ENCODE results near the gene ABRACL.
"Not testable (repeated sequence)": the region's sequence is repeated elsewhere in the genome, so short reads cannot be mapped to it uniquely, and the experiment has no call there.

The ABRACL gene

GRCh38 chr6:139011980-139012379, 16.6 kb upstream of the ABRACL start:
- DNase-seq (ENCODE audit: low read depth) = no peak

DNA sequence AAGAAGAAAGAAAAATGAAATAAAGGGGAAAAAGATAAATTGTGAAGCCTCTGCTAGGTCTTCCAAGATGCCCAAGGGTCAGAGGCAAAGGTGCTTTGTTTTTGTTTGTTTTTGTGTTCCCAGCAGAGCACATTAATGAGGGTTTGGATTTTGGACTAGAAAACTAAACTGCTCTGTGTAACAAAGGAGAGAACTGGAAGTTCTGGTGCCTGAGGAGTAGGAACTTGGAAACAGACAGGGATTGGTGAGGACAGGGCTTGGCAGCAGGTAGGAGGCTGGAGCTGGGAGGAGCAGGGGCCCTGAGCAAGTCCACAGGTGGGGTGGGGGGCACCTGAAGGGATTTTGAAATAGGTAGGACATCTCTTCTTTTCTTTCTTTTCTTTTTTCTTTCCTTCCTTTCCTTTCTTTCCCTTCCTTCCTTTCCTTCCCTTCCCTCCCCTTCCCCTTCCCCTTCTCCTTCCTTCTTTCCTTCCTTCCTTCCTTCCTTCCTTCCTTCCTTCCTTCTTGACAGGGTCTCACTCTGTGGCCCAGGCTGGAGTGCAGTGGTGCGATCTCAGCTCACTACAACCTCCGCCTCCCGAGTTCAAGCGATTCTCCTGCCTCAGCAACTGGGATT, 15.3 kb upstream of the ABRACL start:
- DNase-seq (ENCODE audit: low read depth) = no peak

DNA sequence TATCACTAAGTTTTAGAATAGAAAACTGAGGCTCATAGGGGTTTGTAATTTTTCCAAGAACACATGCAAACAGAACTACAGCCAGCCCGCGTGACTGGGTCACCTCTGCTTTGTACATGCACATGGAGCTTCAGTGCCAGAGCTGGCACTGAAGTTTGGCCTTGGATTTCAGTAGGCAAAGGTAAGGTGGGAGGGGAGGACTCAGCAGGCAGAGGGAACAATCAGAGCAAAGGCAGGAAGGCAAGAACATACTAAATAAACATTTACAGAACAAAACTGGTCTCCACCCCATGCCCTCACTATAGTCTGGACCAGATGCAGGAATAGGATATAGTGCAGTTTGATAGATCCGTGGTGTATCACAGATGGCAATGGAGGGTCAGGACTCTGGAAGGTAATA, 13.6 kb upstream of the ABRACL start:
- DNase-seq (ENCODE audit: low read depth) = no peak

GRCh38 chr6:139016337-139017213, 12.0 kb upstream of the ABRACL start:
- DNase-seq (ENCODE audit: low read depth) = no peak

DNA sequence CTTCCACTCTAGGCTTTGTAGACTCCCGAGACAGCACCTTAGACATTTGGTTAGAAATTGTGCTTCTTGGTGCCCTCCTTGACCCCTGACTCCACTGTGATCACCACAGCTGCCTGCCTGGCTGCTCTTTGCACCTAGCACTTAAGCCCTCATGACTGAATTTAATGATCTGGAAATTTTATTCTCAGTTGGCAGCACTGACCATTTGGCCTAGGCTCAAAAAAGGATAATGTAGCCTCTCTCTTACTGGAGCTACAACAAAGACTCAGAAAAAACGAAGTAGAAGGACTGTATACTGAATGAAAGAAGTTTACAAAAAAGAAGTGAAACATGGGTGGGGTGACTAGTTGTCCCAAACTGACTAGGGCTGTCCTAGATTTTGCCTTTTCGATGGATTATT, 11.3 kb upstream of the ABRACL start:
- DNase-seq (ENCODE audit: low read depth) = no peak

GRCh38 chr6:139019722-139020121, 8.8 kb upstream of the ABRACL start:
- DNase-seq (ENCODE audit: low read depth) = no peak

DNA sequence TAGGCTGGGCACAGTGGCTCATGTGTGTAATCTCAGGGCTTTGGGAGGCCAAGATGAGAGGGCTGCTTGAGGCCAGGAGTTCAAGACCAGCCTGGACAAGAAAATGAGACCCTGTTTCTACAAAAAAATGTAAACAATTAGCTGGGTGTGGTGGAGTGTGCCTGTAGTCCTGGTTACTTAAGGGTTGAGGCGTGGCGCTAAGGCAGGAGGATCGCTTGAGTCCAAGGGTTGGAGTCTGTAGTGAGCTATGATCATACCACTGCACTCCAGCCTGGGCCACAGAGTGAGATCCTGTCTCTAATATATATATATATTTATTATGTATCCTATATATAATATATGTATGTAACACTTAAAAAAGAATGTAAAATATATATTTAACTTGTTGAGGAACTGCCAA, 7.9 kb upstream of the ABRACL start:
- DNase-seq (ENCODE audit: low read depth) = no peak

- DNase-seq (ENCODE audit: low read depth) = not testable (repeated sequence)
Observed at GRCh38 chr6:139025416-139025815, 3.1 kb upstream of the ABRACL start.

DNA sequence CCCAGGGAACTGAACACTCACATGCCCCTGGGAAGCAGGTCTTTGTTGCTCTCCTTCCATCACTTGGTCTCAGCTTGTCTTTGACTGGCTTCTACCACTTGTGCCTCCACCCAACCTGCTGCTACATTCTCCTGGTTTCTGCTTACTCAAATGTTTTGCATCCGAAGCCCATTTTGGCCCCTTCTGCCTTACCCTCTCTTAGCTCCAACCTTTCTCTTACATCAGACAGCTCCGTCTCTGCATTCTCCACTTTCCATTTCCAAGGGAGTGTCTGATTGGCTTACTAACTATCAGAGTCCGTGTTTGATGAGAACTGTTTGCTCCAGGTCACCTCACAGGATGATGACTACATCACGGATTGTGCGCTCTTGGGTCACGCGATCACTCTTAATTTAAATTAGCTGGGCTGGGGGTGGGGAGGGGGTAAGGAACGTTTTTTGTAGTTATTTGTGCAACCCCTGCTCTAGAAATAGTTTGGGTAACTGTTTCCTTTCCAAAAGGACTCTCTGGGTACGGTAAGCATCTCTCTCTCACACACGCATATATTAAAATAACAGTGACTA, 844 bp upstream of the ABRACL start:
- no peak for DNase-seq (ENCODE audit: low read depth)

DNA sequence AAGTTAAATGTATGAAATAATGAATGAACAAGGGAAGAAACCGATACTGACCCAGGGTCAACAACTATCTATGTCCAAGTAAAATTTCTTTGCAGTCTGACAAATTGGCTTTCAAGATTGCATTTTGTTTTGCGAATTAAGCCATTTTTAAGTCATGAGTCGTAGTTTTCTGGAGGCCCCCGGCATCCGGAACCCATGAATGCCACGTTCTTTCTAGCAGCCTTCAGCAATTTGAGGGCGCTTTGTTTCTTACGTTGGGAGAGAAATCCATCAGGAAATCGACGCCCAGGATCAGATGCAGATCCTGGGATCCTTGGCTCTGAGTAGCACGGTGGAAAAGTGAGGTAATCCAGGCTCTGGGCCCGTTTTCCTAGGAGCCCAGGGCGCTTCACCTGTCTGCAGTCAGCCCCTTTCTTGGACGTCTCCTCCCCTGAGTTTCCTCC, 309 bp upstream of the ABRACL start:
- no peak for DNase-seq (ENCODE audit: low read depth)

- DNase-seq (ENCODE audit: low read depth) = no peak
Observed at GRCh38 chr6:139029470-139030227, 1.1 kb downstream of the ABRACL start.

GRCh38 chr6:139030228-139030963, 1.9 kb downstream of the ABRACL start:
- DNase-seq (ENCODE audit: low read depth) = no peak

GRCh38 chr6:139037490-139037889, 8.9 kb downstream of the ABRACL start:
- no peak for DNase-seq (ENCODE audit: low read depth)

DNA sequence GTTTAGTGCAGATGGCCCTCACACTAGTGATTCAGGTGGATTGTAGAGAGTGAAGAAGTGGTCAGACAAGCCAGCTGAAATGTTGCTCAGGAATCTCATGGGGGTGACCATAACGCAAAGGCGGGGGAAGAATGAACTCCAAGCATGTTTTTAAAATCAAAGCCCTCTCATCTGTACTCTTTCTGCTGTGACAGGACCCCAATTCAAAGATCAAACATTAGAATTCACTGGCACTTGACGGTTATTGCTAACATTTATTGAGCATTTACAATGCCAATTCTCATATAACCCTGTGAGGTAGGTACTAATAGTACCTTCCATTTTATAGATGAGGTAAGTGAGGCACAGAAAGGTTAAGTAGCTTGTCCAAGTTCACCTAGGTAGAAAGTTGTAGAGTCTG, 15.7 kb downstream of the ABRACL start:
- no peak for DNase-seq (ENCODE audit: low read depth)

- DNase-seq (ENCODE audit: low read depth) = no peak
Observed at GRCh38 chr6:139047677-139048076, 19.1 kb downstream of the ABRACL start.

DNA sequence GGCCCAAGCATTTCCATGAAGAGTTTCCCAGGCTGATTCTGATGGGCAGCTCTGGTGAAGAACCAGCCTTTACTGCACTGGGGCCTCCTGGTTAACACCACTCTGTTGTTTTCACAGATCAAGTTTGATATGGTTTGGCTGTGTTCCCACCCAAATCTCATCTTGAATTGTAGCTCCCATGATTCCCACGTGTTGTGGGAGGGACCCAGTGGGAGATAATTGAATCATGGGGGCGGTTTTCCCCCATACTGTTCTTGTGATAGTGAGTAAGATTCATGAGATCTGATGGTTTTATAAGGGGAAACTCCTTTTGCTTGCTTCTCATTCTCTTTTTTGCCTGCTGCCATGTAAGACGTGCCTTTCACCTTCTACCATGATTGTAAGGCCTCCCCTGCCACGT, 20.4 kb downstream of the ABRACL start:
- DNase-seq (ENCODE audit: low read depth) = not testable (repeated sequence)

DNA sequence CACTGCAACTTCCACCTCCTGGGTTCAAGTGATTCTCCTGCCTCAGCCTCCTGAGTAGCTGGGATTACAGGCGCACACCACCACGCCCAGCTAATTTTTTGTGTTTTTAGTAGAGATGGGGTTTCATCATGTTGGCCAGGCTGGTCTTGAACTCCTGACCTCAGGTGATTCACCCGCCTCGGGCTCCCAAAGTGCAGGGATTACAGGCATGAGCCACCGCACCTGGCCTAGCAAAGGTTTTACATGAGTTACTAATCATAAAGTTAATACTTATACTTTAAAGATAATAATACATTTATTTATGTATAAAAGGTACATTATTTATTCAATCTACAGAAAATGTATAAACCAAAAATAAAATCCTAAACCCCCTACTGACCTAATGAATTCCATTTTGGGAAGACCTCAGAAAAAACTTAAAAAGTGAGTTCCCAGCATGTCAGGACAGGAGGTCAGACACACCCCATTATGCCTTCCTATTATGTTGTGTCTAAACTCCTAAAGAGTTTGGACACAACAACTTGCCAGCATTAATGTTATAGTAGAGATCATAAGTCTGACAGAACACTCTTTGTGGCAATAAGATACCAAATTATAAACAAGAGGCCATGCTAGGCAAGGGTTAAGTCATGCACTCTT, 21.7 kb downstream of the ABRACL start:
- DNase-seq (ENCODE audit: low read depth) = not testable (repeated sequence)

DNA sequence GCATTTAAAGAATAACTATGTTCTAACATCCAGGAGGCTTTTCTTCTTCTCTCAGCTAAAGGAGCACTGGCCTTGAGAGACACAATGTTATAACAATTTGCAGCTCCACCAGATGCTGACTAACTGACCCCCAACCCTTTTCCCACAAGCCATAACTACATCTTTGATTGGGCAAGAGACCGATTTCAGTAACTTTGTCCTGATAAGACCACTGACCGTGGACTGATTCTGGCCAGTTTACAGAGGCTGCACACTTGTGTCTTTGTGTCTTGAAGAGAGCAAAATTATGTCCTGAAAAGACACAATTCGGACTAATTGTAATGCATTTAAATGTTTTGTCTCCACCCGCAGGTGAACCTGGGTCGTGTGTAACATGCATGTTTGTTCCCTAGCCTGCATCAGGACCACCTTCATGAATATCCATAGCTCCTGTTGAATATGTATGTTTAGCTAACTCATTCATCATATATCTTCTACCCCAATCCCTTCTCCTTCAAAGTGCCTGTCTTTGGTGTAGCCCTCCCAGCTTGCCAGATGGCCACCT, 22.3 kb downstream of the ABRACL start:
- no peak for DNase-seq (ENCODE audit: low read depth)

DNA sequence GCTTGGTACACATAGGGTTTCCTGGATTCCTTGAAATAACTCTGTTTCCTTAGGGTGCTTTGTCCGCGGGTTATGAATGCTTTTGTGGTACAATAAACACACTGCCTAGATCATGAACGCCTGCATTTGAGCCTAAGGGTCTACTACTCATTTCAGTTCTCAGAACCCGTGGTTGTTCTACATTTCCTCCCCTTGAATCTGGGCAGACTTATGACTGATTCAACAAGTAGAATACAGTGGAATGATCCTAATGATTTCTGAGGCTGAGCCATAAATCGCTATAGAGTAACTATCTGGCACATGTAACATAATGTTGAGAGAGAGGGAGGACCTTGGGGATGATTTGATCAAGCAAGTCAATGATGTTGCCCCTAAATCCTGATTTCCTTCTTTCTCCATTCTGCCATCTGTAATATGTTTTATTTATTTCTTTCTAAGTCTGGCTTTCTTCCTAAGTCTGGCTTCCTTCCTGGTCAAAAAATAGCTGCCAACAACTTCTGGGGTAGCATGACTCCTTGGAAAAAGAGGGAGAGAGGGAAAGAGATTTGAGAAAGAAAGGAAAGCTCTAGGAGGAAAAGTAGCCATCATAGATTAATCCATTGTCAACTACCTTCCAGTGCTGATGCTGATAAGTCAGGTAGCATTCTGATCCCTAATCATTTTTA, 23.0 kb downstream of the ABRACL start:
- no peak for DNase-seq (ENCODE audit: low read depth)

DNA sequence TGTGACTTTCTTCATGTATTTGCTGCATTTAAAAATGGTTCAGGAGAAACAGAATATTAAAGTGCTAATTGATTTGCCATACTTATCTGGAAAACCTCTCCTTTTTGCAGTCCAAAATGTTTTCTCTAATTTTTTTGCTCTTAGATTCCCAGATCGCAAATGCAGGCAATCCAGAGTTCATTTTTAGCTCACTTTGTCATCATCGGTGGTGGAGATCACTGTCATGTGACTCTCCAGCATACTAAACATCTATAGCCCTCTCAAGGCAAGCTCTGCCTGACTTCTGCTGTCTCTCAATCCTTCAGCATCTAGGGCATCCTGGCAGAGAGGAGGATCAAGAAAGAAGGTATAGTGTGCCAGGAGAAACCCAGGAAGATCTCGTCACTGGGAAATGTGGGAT, 24.8 kb downstream of the ABRACL start:
- DNase-seq (ENCODE audit: low read depth) = no peak
